MV-4-11 (cell line): ENCODE results near the gene ZNF787.

Experiments used
- DNase-seq: peaks from one replicate; lab custom pipeline; 2025; lab: John Stamatoyannopoulos, UW

The ZNF787 gene

GRCh38 chr19:56087647-56088496 lies 33.2 kb downstream of the ZNF787 start:
- no peak for DNase-seq

DNA sequence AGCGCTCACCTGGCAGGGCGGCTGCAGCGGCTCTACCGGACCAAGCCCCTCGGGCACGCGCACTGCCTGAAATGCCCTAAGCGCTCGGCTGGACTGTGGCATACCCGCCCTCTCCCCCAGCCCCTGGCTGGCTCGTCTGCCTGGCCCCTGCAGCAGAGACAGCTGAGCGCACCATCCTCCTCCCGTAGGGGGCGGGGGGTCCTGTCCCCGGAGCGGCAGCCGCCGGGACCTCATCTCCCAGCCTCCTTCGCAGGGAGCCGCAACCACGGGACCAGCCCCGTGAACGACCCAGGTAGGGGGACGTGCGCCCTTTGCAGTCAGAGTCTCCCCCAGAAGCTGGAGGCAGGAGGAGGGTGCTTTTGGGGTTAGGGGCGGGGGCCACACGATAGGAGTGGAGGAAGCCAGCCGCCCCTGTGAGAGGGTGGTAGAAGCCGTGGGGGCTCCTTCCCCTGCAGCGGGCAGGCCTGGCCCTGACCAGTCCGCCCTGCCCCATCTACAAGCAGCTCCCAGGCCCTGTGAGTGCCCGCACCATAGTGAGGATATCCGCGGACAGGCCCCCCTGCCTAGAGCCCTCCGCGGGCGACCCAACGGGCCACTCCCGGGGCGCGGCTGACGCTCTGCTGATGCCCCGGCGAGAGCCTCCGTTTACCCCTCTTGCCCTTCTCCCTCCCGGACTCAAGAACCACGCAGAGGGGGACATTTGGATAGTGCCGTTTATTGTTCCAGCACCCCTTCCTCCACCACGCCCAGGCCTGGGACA lies 34.2 kb downstream of the ZNF787 start:
- DNase-seq = no peak

DNA sequence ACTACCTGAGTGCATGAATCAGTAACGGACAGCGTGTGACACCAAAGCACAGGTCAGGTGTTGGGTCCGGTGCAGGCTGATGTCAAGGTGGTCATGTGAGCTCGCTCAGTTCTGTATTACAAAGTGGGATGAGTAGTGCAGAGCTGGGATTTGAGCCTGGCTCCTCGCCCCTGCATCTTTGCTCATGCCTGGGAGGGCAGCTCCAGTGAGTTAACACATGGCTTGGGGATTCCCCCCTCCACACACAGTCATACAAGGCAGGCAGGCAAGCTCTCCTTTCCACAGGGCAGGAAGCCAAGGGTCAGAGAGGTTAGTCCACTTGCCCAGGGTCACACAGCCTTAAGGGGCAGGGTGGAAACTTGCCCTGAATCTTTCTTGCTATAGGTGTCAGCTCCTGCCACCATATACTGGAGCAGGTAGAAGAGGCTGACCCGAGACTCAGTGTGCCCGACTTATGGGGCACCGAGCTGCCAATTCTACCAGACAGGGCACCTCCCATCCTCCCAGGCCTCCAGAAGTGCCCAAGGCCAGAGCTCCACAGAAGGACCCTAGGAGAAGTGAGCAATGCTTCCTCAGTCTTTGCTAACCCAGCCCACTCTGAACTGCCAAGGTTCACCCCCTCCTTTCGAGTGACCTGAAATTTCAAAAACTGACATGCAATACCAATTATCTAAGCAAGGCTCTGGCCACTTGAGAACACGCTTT lies 35.4 kb downstream of the ZNF787 start:
- DNase-seq = no peak

DNA sequence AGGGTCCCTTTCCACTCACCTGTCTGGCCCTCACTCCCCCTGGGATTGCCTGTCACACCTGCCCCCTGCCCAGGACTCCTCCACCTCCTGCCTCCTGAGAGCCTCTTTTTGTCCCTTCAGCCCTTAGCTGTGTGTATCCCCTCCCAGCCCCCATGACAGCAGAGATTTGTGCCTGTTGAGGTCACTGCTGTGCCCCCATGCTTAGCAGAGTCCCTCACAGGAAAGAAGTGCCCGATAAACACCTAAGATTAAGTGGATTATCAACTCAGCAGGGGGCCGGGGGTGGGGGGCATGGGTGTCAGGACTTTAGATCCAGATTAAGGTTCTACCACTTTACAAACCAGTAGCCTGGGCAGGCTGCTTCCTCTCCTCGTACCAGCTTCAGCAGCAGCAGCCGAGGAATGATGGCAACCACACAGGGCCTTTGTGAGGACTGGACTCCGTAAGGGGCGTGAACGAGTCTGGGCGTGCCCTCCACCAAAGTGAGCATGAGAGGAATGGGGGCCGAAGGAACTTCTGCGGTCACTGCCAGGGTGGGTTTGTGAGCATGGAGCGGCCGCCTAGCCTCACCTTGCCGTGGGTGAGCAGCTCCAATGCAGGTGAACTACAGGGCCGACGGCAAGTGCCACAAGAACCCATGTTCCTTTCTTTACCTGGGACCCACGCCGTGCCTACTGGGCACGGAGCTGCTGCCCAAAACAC lies 36.1 kb downstream of the ZNF787 start:
- DNase-seq = no peak

DNA sequence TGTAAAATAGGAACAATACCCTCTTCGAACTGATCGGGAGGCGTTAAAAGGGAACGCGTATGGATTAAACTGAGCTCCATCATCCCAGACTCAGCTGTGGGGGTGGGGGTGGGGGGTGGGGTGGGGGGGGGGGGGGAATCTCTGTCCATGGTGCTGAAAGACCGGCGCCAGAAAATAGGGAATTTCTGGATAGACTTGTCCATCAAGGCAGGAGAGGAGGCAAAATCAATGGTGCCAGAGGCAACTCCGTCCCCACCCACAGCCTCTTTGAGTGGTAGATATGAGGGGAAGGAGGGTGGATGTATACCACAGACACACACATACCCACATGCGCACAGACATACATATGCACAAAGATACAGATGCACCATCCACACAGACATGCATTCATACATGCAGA lies 37.4 kb downstream of the ZNF787 start:
- no peak for DNase-seq

DNA sequence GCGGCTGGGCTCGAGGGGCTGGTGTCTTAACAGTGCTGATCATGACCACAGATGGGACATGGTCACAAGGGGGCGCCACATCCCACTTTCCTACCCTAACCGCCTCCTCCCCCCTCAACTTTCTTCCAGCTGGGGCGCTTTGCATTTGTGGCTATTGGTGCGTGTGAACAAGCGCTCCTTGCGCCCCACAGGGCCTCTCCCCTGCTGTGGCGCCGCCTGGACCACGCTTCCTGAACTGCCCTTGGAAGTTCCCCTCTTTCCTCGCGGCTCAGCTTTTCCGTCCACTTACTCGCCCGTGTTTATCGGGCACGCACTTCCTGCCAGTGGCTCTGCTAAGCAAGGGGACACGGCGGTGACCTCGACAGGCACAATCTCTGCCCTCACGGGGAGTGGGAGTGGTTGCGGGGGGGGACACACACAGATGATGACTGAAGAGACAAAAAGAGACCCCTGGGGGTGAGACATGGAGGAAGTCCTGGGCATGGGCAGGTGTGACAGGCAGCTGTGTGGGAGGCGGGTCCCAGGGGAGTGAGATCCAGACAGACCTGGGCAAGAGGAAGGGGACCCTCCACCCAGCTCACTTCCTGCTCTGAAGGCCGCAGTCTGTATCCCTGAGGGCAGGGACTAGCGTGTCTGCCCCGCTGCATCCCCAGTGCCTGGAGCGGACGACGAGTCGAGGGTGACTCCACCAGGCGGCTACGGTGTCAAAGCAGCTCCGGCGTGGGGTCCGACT lies 40.3 kb downstream of the ZNF787 start:
- peak; percentile 84 for DNase-seq

GRCh38 chr19:56079609-56080008 lies 41.5 kb downstream of the ZNF787 start:
- no peak for DNase-seq

DNA sequence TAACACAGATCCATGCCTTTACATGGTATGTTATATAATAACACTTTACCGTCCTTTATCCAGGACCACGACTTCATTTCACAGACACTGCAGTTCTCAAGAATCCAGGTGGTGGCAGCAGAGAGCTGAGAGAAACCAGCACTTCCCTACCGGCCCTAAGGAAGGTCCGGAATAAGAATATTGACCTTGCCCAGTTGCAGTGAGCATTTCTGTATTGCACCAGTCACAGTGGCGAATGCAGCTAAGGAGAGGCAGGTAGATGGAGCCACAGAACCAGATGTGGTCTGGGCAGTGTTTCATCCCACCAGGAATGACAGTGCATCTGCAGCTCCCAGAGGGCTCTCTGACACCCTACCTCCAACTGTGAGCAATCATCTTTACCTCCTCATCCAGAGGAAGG lies 44.6 kb downstream of the ZNF787 start:
- DNase-seq = peak; percentile 51

- DNase-seq = peak; percentile 32
Measured at GRCh38 chr19:56071151-56071550, 49.9 kb downstream of the ZNF787 start.

DNA sequence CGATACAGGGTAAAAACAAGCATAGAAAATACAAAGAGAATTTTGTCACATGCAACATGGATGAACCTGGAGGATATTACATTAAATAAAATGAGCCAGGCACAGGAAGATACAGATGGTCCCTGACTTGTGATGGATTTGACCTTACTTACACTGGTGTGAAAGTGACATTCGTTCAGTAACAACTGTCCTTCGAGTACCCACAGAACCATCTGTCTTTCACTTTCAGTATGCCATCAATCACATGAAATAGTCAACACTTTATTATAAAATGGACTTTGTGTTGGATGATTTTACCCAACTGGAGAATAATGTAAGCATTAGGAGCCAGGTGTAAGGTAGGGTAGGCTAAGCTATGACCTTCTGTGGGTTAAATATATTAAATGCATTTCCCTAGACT lies 51.5 kb downstream of the ZNF787 start:
- DNase-seq = no peak

DNA sequence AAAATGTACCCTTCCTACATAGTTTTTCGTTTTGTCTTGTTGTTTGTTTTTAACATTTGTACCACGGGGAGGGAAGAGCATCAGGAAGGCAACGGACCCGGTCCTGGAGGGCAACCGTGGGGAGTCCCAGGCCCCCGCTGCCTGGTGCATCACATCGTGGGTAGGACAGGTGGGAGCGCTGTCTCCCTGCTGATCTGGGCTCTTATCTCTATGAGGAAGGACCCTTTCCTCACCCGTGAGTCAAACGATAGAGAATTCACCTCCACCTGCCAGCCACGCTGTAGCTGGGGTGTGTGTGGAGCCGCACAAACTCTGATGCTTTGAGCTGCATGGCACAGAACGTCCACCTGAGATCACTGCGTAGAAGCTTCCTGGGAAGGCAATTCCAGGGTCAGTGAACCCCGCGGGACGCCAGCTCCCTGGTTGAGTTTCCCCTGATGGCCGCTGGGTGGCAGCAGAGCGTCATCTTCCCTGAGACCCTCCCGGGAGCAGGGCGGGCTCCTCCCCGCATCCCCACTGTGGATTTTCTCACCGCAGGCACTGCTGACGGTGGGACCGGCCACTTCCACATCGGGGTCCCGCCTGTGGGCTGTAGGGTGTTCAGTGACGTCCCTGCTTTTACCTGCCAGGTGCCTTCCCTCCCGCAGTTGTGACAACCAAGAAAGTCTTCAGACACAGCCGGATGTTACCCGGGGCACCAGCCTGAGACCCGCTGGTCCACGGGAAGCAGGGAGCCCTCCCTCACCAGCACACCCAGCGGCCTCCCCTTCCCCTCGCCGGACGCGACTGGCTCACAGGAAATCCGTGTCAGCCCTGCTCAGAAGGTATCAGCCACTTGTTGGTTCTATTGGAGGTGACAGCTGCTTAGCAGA lies 54.7 kb downstream of the ZNF787 start:
- DNase-seq = no peak

DNA sequence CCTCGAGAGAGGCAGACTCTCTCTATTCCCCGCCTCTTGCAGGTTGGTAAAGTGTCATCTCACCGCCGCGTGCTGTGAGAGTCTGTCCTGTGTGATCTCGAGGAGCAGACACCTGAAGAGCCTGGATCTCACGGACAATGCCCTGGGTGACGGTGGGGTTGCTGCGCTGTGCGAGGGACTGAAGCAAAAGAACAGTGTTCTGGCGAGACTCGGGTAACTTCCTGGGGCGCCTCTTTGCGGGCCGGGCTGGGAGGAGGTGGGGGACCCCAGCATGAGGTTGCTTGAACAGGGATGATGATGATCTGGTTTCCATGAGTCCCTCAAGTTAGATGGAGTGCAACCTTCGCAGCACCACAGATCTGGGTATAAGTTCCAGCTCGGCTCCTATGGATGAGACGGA lies 67.5 kb downstream of the ZNF787 start:
- no peak for DNase-seq
